CD14-positive monocyte (primary cell): ENCODE results near the gene ARHGAP15. TPM values are rescaled to one million over a fixed set of nuclear protein-coding genes. Genes with fewer than 3 reads are reported as not detected.

Experiments
- DNase-seq, 3 donors: peaks; one replicate each; pipeline ENCODE4 v3.0.0-alpha.2; 2011 to 2022
- H2AFZ ChIP-seq: 2 replicates; pipeline ENCODE4 v1.6.0; 2012; ENCODE audit warnings: mild to moderate bottlenecking, low read depth, low read length, inconsistent platforms; ENCODE audit not compliant: insufficient read depth, poor library complexity, severe bottlenecking
- H3K27ac ChIP-seq, 2 donors: 1 replicate in 1 of 2; 2 replicates in 1 of 2; pipeline ENCODE4 v1.5.1; 2012 to 2013; ENCODE audit warnings: low read length in 2 of 2, control low read depth in 1 of 2, inconsistent platforms in 1 of 2, low read depth in 1 of 2, mild to moderate bottlenecking in 1 of 2
- H3K27me3 ChIP-seq, 2 donors: one replicate each; pipeline versions ENCODE4 v1.6.0 to v1.6.1; 2011 to 2013; ENCODE audit warnings: low read length in 2 of 2; ENCODE audit not compliant: control insufficient read depth in 2 of 2, insufficient read depth in 2 of 2
- H3K36me3 ChIP-seq, 2 donors: replicated peaks in 1 of 2; 1 replicate in 1 of 2; 2 replicates in 1 of 2; pipeline versions ENCODE4 v1.5.1 to v1.6.1; 2012 to 2013; ENCODE audit warnings: low read length in 2 of 2, control low read depth in 1 of 2, inconsistent platforms in 1 of 2, mild to moderate bottlenecking in 1 of 2; ENCODE audit not compliant: insufficient read depth in 2 of 2, control insufficient read depth in 1 of 2
- H3K4me1 ChIP-seq, 2 donors: 1 replicate in 1 of 2; 2 replicates in 1 of 2; pipeline versions ENCODE4 v1.5.1 to v1.6.1; 2012 to 2013; ENCODE audit warnings: low read length in 2 of 2, control low read depth in 1 of 2, inconsistent platforms in 1 of 2, mild to moderate bottlenecking in 1 of 2, moderate library complexity in 1 of 2; ENCODE audit not compliant: insufficient read depth in 2 of 2, control insufficient read depth in 1 of 2
- H3K4me2 ChIP-seq: replicated peaks from 2 replicates; pipeline ENCODE3; 2012; ENCODE audit warnings: low read length, moderate library complexity, mild to moderate bottlenecking; ENCODE audit not compliant: poor library complexity, severe bottlenecking; ENCODE audit errors: extremely low read depth
- H3K4me3 ChIP-seq, 3 experiments: fragments of 200-600 bp in 1 of 3; sonication (generic) in 1 of 3; replicated peaks in 1 of 3; 1 replicate in 2 of 3; 2 replicates in 1 of 3; pipeline ENCODE4 v1.5.1; 2011 to 2013; ENCODE audit warnings: low read length in 3 of 3, mild to moderate bottlenecking in 3 of 3, control low read depth in 2 of 3, low read depth in 2 of 3, inconsistent platforms in 1 of 3, moderate library complexity in 1 of 3
- H3K79me2 ChIP-seq: 2 replicates; pipeline ENCODE4 v1.6.0; 2012; ENCODE audit warnings: mild to moderate bottlenecking, control low read depth, inconsistent platforms, low read length, moderate library complexity; ENCODE audit not compliant: insufficient read depth
- H3K9ac ChIP-seq: 2 replicates; pipeline ENCODE4 v1.6.0; 2017; ENCODE audit warnings: low read length, mild to moderate bottlenecking; ENCODE audit not compliant: insufficient read depth, poor library complexity, severe bottlenecking
- H3K9me3 ChIP-seq, 2 donors: replicated peaks in 1 of 2; 1 replicate in 1 of 2; 2 replicates in 1 of 2; pipeline versions ENCODE4 v1.5.1 to v1.6.1; 2012 to 2013; ENCODE audit warnings: low read length in 2 of 2, control low read depth in 1 of 2; ENCODE audit not compliant: control insufficient read depth in 1 of 2, insufficient read depth in 1 of 2
- H4K20me1 ChIP-seq: 2 replicates; pipeline ENCODE4 v1.6.0; 2012; ENCODE audit warnings: mild to moderate bottlenecking, low read length, control low read depth, moderate library complexity; ENCODE audit not compliant: insufficient read depth
- H3K27ac Mint-ChIP-seq, 7 donors: one replicate each; pipeline ENCODE4 v1.8.0; 2020; ENCODE audit warnings: mild to moderate bottlenecking in 7 of 7, mixed read lengths in 7 of 7, moderate library complexity in 6 of 7, inconsistent platforms in 2 of 7
- H3K27me3 Mint-ChIP-seq, 3 donors: one replicate each; pipeline ENCODE4 v1.8.0; 2021 to 2022; ENCODE audit warnings: low read depth in 3 of 3, mild to moderate bottlenecking in 3 of 3, mixed read lengths in 3 of 3, moderate library complexity in 3 of 3, inconsistent platforms in 1 of 3
- H3K36me3 Mint-ChIP-seq, 2 donors: one replicate each; pipeline ENCODE4 v1.8.0; 2020; ENCODE audit warnings: mixed read lengths in 2 of 2, inconsistent platforms in 1 of 2, mild to moderate bottlenecking in 1 of 2
- H3K4me1 Mint-ChIP-seq: one replicate; pipeline ENCODE4 v1.8.0; 2020; ENCODE audit warnings: mild to moderate bottlenecking, mixed read lengths
- H3K4me3 Mint-ChIP-seq, 2 donors: one replicate each; pipeline ENCODE4 v1.8.0; 2020; ENCODE audit warnings: mild to moderate bottlenecking in 2 of 2, mixed read lengths in 2 of 2, moderate library complexity in 1 of 2
- H3K9me3 Mint-ChIP-seq, 7 donors: one replicate each; pipeline ENCODE4 v1.8.0; 2020 to 2022; ENCODE audit warnings: mixed read lengths in 7 of 7, mild to moderate bottlenecking in 6 of 7, moderate library complexity in 6 of 7, inconsistent platforms in 2 of 7
- CTCF ChIP-seq: fragments of 200-600 bp; IDR thresholded peaks from one replicate; pipeline ENCODE4 v1.8.0; 2022; ENCODE audit warnings: antibody characterized with exemption, mild to moderate bottlenecking
- WGBS: methylation state at CpG from one replicate; pipeline ENCODE4 v1.1.5; 2013; ENCODE audit warnings: missing lambda C conversion rate; ENCODE audit not compliant: insufficient coverage; 5-methylcytosine and 5-hydroxymethylcytosine counted together
- intact Hi-C, 2 donors: fragments of 100-400 bp; cut with micrococcal nuclease; formaldehyde crosslinking; loops; one replicate each; pipeline versions ENCODE4 v1.15.0 to v1.15.1; 2023
- polyA plus RNA-seq, 3 donors: library from polyadenylated mRNA; depleted of rRNA in 1 of 3; unstranded in 2 of 3; stranded (reverse) in 1 of 3; fragments of 300-500 nt in 2 of 3; fragments of >200 nt in 1 of 3; fragmentation: Illumina TruSeq in 2 of 3; gene quantifications; 1 replicate in 2 of 3; 2 replicates in 1 of 3; pipeline ENCODE4 v1.2.3, GENCODE V29; 2012 to 2021

The ARHGAP15 gene
- polyA plus RNA-seq, 3 donors, result 35.4 to 50.9 (median 50.7) TPM

GRCh38 chr2:143195511-143195910 is 66.3 kb downstream of the ARHGAP15 start:
- peaks cover 45% of the 10 kb centered on the region for H3K79me2 ChIP-seq
- H4K20me1 ChIP-seq, result peaks cover 9% of the 10 kb centered on the region
- DNase-seq, result no peak
- peaks cover 12 to 28% of the 10 kb centered on the region in 2 donors for H3K36me3 ChIP-seq
- H3K4me2 ChIP-seq, result no peak overlapping the region
- no peak overlapping the region for H3K9ac ChIP-seq
- H2AFZ ChIP-seq, result no peak overlapping the region
- WGBS, result no CpG with 5 or more reads among the region's 4 CpGs
- Mint-ChIP-seq H3K36me3 (peaks cover 20 to 29% of the 10 kb centered on the region in 2 donors), H3K27me3 (no peaks in the 10 kb centered on the region), H3K27ac (no peak overlapping the region), H3K4me1 (peaks cover 7% of the 10 kb centered on the region), H3K4me3 (no peak overlapping the region), H3K9me3 (no peaks in the 10 kb centered on the region)
- no peak overlapping the region for H3K27ac ChIP-seq
- no peaks in the 10 kb centered on the region for H3K9me3 ChIP-seq
- H3K4me1 ChIP-seq, result no peaks in the 10 kb centered on the region
- H3K27me3 ChIP-seq, result no peaks in the 10 kb centered on the region
- H3K4me3 ChIP-seq, result no peak overlapping the region
- no peak for TF ChIP-seq CTCF
- intact Hi-C loops, result no loop called here

- peaks cover 60 to 63% of the 10 kb centered on the region in 2 donors for H3K36me3 Mint-ChIP-seq
- no peaks in the 10 kb centered on the region for H3K9me3 ChIP-seq
- peak overlapping the region in 2 of 7 donors; percentile 1 to 44 for H3K27ac Mint-ChIP-seq
- no peaks in the 10 kb centered on the region for H3K27me3 ChIP-seq
- no peak overlapping the region for H3K4me3 ChIP-seq
- peaks cover 31% of the 10 kb centered on the region for H3K79me2 ChIP-seq
- no peak for TF ChIP-seq CTCF
- H3K4me2 ChIP-seq, result no peak overlapping the region
- peaks cover 0 to 2% (median 0%) of the 10 kb centered on the region in 3 donors for H3K27me3 Mint-ChIP-seq
- peaks cover 23 to 65% of the 10 kb centered on the region in 2 donors for H3K36me3 ChIP-seq
- H2AFZ ChIP-seq, result no peak overlapping the region
- peak overlapping the region in 1 of 2 donors; percentile 49 for H3K27ac ChIP-seq
- H3K9me3 Mint-ChIP-seq, result no peaks in the 10 kb centered on the region
- H3K4me3 Mint-ChIP-seq, result no peak overlapping the region
- no peak for DNase-seq
- H3K4me1 ChIP-seq, result no peaks in the 10 kb centered on the region
- intact Hi-C loops, result no loop called here
- no peak overlapping the region for H3K9ac ChIP-seq
- H4K20me1 ChIP-seq, result no peaks in the 10 kb centered on the region
- H3K4me1 Mint-ChIP-seq, result no peaks in the 10 kb centered on the region
- 100% methylated on average over 1 of the region's 4 CpGs for WGBS
Measured at GRCh38 chr2:143204062-143204461, 74.8 kb downstream of the ARHGAP15 start.
